K562 (cell line): ENCODE data around the gene TOM1L2. TPM values are rescaled to one million over a fixed set of nuclear protein-coding genes. Genes with fewer than 3 reads are reported as not detected.
A peak's percentile ranks its signal among the peaks of the same experiment; 100 is the strongest.

ENCODE experiments used
- ATAC-seq: fragments of 200-7000 bp; cut with Tn5 transposase; 3 replicates; pipeline ENCODE4 v1.9.1; 2020; ENCODE audit warnings: moderate library complexity
- BruUV-seq: library from RNA; stranded (reverse); fragments of 400-500 nt; replicated peaks from 2 replicates; lab custom pipeline; 2021; lab: Mats Ljungman, UMichigan
- CTCF ChIA-PET: fragments of 300-600 bp; formaldehyde crosslinking; extraction: SDS; loops from one replicate; lab custom pipeline; 2021; ENCODE audit warnings: low intra/inter-chr PET ratio; lab: Yijun Ruan, JAX
- POLR2A ChIA-PET: fragments of 300-600, 350-650 bp; sonication (Branson Sonifier 250); formaldehyde crosslinking; extraction: SDS; loops from one replicate; lab custom pipeline; 2021; ENCODE audit warnings: antibody characterized with exemption, inconsistent platforms; lab: Yijun Ruan, JAX
- DNase-seq, 4 experiments: peaks; one replicate each; pipeline versions ENCODE4 v3.0.0 to v3.0.0-alpha.2; 2011 to 2018; ENCODE audit warnings: low spot score in 3 of 4, mixed read lengths in 3 of 4; ENCODE audit errors: extremely low read depth in 1 of 4
- FAIRE-seq: peaks from 2 replicates; lab custom pipeline; 2011; peaks lifted over from hg19 to GRCh38; lab: Jason Lieb, UNC
- H2AFZ ChIP-seq: 2 replicates; pipeline ENCODE4 v1.6.0; 2011; ENCODE audit warnings: low read depth, low read length, control low read depth, inconsistent platforms
- H3K27ac ChIP-seq: fragments of 200-600 bp; 3 replicates; pipeline ENCODE4 v1.8.0; 2011; ENCODE audit warnings: low read depth, mild to moderate bottlenecking, control low read depth, inconsistent platforms, low read length, moderate library complexity, mixed read lengths; ENCODE audit errors: extremely low read depth
- H3K27me3 ChIP-seq, 2 experiments: fragments of 300-600 bp in 1 of 2; 2 replicates in 1 of 2; 3 replicates in 1 of 2; pipeline versions ENCODE4 v1.6.0 to v1.8.0; 2011; ENCODE audit warnings: inconsistent platforms in 2 of 2, low read length in 2 of 2, mild to moderate bottlenecking in 1 of 2, mixed read lengths in 1 of 2, moderate library complexity in 1 of 2; ENCODE audit not compliant: control insufficient read depth in 2 of 2, insufficient read depth in 2 of 2
- H3K36me3 ChIP-seq: fragments of 300-600 bp; 3 replicates; pipeline ENCODE4 v1.8.0; 2011; ENCODE audit warnings: mild to moderate bottlenecking, low read length, inconsistent platforms; ENCODE audit not compliant: control insufficient read depth, insufficient read depth
- H3K4me1 ChIP-seq, 2 experiments: fragments of 200-600 bp in 1 of 2; replicated peaks in 1 of 2; 2 replicates in 1 of 2; 3 replicates in 1 of 2; pipeline versions ENCODE4 v1.5.1 to v1.8.0; 2011; ENCODE audit warnings: inconsistent platforms in 2 of 2, low read length in 2 of 2, mild to moderate bottlenecking in 1 of 2, mixed read lengths in 1 of 2, moderate library complexity in 1 of 2; ENCODE audit not compliant: control insufficient read depth in 2 of 2, insufficient read depth in 2 of 2
- H3K4me2 ChIP-seq: 2 replicates; pipeline ENCODE4 v1.6.1; 2011; ENCODE audit warnings: low read length, control low read depth, inconsistent platforms, mixed read lengths; ENCODE audit not compliant: insufficient read depth
- H3K4me3 ChIP-seq: fragments of 200-600 bp; sonication (generic), shearing (Covaris generic); 2 replicates; pipeline ENCODE4 v1.5.1; 2016; ENCODE audit warnings: control low read depth, inconsistent platforms
- H3K79me2 ChIP-seq: fragments of 200-600 bp; 3 replicates; pipeline ENCODE4 v1.8.0; 2011; ENCODE audit warnings: low read length, inconsistent platforms; ENCODE audit not compliant: control insufficient read depth, insufficient read depth
- H3K9ac ChIP-seq, 2 experiments: 2 replicates each; pipeline versions ENCODE4 v1.6.0 to v1.6.1; 2011; ENCODE audit warnings: low read depth in 2 of 2, low read length in 2 of 2, control low read depth in 1 of 2, inconsistent platforms in 1 of 2, mild to moderate bottlenecking in 1 of 2, mixed read lengths in 1 of 2; ENCODE audit not compliant: insufficient read depth in 1 of 2
- H3K9me1 ChIP-seq: one replicate; pipeline ENCODE4 v1.6.0; 2011; ENCODE audit warnings: inconsistent platforms, mild to moderate bottlenecking, low read length, moderate library complexity; ENCODE audit not compliant: control insufficient read depth, insufficient read depth
- H3K9me3 ChIP-seq: replicated peaks from 2 replicates; pipeline ENCODE4 v1.5.1; 2011; ENCODE audit warnings: low read depth, low read length, inconsistent platforms; ENCODE audit not compliant: control insufficient read depth, insufficient read depth
- H4K20me1 ChIP-seq: replicated peaks from 2 replicates; pipeline ENCODE4 v1.6.1; 2011; ENCODE audit warnings: low read length, inconsistent platforms, mixed read lengths; ENCODE audit not compliant: control insufficient read depth, insufficient read depth
- POLR2G ChIP-seq: fragments of 200-400 bp; formaldehyde crosslinking; IDR thresholded peaks from 2 replicates; pipeline ENCODE4 v1.6.1; 2017; ENCODE audit warnings: low read depth, mild to moderate bottlenecking, antibody characterized with exemption, low read length, moderate library complexity
- ZFP36 ChIP-seq: fragments of 150-350 bp; IDR thresholded peaks from 2 replicates; pipeline ENCODE4 v1.6.1; 2018; ENCODE audit warnings: low read length, low read depth; ENCODE audit not compliant: partially characterized antibody
- WGBS: fragments of 100-300 bp; shearing (Covaris generic); methylation state at CpG from one replicate; pipeline ENCODE4 v1.1.6; 2016; ENCODE audit warnings: low coverage, mixed read lengths; ENCODE audit not compliant: insufficient coverage; ENCODE audit errors: missing lambda C conversion rate; 5-methylcytosine and 5-hydroxymethylcytosine counted together
- in situ Hi-C: fragments of 300-500 bp; cut with MboI; formaldehyde crosslinking; loops from 4 replicates; pipeline ENCODE4 v1.15.0; 2018; ENCODE audit warnings: inconsistent platforms, mixed read lengths
- intact Hi-C: fragments of 100-400 bp; cut with micrococcal nuclease; formaldehyde crosslinking; loops from 2 replicates; pipeline ENCODE4 v1.14.2; 2022
- polyA plus RNA-seq, 8 experiments: library from polyadenylated mRNA; depleted of rRNA in 4 of 8; stranded (reverse) in 5 of 8; unstranded in 3 of 8; fragments of >200 nt; fragmentation: Nextera tagmentation in 2 of 8; fragmentation: Illumina TruSeq in 1 of 8; extraction: Ambion mirVana in 2 of 8; extraction: Trizol in 1 of 8; gene quantifications; 2 replicates each; pipeline versions ENCODE4 v1.2.1 to v1.2.3, GENCODE V29; 2011 to 2014; ENCODE audit warnings: inconsistent platforms in 1 of 8, missing spikeins in 1 of 8
- total RNA-seq, 7 experiments: library from RNA; depleted of rRNA in 6 of 7; stranded (reverse); fragments of >200 nt in 6 of 7; fragmentation: Illumina TruSeq in 2 of 7; extraction: Trizol in 2 of 7; gene quantifications; 2 replicates each; pipeline versions ENCODE4 v1.2.1 to v1.2.3, GENCODE V29; 2011 to 2021; ENCODE audit warnings: low replicate concordance in 1 of 7
- TF ChIP-seq, protein P1 (sequence below): sonication (generic); formaldehyde crosslinking; IDR thresholded peaks from 2 replicates; pipeline ENCODE4 v1.8.0; 2023; ENCODE audit warnings: mild to moderate bottlenecking, missing genetic modification reagents

The TOM1L2 gene
- total and polyA plus RNA-seq, 9 of the 15 experiments (the other 6 are each of a cell fraction or from before 2014, with no cell fraction given): 0.07 to 6.0 (median 2.5) TPM

DNA sequence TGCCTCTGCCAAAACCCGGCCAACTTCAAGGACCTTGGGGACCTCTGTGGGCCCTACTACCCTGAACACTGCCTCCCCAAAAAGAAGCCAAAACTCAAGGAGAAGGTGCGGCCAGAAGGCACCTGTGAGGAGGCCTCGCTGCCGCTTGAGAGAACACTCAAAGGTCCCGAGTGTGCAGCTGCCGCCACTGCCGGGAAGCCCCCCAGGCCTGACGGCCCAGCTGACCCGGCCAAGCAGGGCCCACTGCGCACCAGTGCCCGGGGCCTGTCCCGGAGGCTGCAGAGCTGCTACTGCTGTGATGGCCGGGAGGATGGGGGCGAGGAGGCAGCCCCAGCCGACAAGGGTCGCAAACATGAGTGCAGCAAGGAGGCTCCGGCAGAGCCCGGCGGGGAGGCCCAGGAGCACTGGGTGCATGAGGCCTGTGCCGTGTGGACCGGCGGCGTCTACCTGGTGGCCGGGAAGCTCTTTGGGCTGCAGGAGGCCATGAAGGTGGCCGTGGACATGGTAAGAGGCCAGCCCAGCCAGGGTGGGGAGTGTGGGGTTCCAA, 174.1 kb downstream of the TOM1L2 start:
- H4K20me1 ChIP-seq: no peaks in the 10 kb centered on the region

More for the DNA sequence above, 174.1 kb downstream of the TOM1L2 start:
- Histone ChIP-seq H3K4me2 (no peak overlapping the region), H3K36me3 (peaks cover 20% of the 10 kb centered on the region; the same call in 2 of the 3 replicates), H3K4me3 (no peak overlapping the region), H3K79me2 (no peaks in the 10 kb centered on the region), H3K4me1 (peaks cover 0 to 32% of the 10 kb centered on the region in 2 experiments; a peak in 2 of 5 replicates), H3K27me3 (no peaks in the 10 kb centered on the region), H3K9me3 (no peaks in the 10 kb centered on the region), H3K9me1 (no peaks in the 10 kb centered on the region), H2AFZ (no peak overlapping the region), H3K27ac (no peak overlapping the region), H3K9ac (no peak overlapping the region; a peak in 1 of 4 replicates)
- POLR2A ChIA-PET: no interaction called here
- in situ Hi-C loops: no loop called here
- WGBS: 76% methylated on average over 19 of the region's 25 CpGs
- TF ChIP-seq POLR2G: peak; percentile 18; the same call in 1 of the 2 replicates
- peak; percentile 65 for TF ChIP-seq ZFP36
- TF ChIP-seq, protein P1, sequence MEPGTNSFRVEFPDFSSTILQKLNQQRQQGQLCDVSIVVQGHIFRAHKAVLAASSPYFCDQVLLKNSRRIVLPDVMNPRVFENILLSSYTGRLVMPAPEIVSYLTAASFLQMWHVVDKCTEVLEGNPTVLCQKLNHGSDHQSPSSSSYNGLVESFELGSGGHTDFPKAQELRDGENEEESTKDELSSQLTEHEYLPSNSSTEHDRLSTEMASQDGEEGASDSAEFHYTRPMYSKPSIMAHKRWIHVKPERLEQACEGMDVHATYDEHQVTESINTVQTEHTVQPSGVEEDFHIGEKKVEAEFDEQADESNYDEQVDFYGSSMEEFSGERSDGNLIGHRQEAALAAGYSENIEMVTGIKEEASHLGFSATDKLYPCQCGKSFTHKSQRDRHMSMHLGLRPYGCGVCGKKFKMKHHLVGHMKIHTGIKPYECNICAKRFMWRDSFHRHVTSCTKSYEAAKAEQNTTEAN: no peak
- FAIRE-seq (no peak), DNase-seq (no peak), ATAC-seq (no peak)
- intact Hi-C loops: no loop called here
- BruUV-seq: no TSS peak
- CTCF ChIA-PET: no interaction called here
